HepG2 (cell line): ENCODE results near the gene IRF3. TPM values are rescaled to one million over a fixed set of nuclear protein-coding genes. Genes with fewer than 3 reads are reported as not detected.

Source experiments
- ATAC-seq: fragments of 200-7000 bp; cut with Tn5 transposase; 3 replicates; pipeline ENCODE4 v1.9.1; 2020; ENCODE audit warnings: mild to moderate bottlenecking, moderate library complexity
- BruUV-seq: library from RNA; stranded (reverse); fragments of 400-500 nt; replicated peaks from 2 replicates; lab custom pipeline; 2021; lab: Mats Ljungman, UMichigan
- CTCF ChIA-PET: fragments of 300-600 bp; formaldehyde crosslinking; extraction: SDS; loops from one replicate; lab custom pipeline; 2021; ENCODE audit warnings: low total read pairs, inconsistent platforms, low intra/inter-chr PET ratio; lab: Yijun Ruan, JAX
- POLR2A ChIA-PET: fragments of 350-600 bp; sonication (Branson Sonifier 250); formaldehyde crosslinking; loops from one replicate; lab custom pipeline; 2020; ENCODE audit warnings: antibody characterized with exemption, inconsistent platforms; lab: Yijun Ruan, JAX
- DNase-seq: peaks from one replicate; pipeline ENCODE4 v3.0.0-alpha.2; 2015; ENCODE audit warnings: low spot score
- FAIRE-seq: peaks from 3 replicates; lab custom pipeline; 2011; peaks lifted over from hg19 to GRCh38; lab: Jason Lieb, UNC
- H2AFZ ChIP-seq: one replicate; pipeline ENCODE4 v1.6.1; 2011; ENCODE audit warnings: low read length, inconsistent platforms
- H3K27ac ChIP-seq: fragments of 300-600 bp; 3 replicates; pipeline ENCODE4 v1.8.0; 2011; ENCODE audit warnings: mixed run types, mild to moderate bottlenecking, mixed read lengths, low read length, inconsistent platforms; ENCODE audit not compliant: insufficient read depth; ENCODE audit errors: extremely low read length
- H3K27me3 ChIP-seq, 2 experiments: fragments of 200-600 bp in 1 of 2; 2 replicates in 1 of 2; 3 replicates in 1 of 2; pipeline versions ENCODE4 v1.6.0 to v1.8.0; 2011; ENCODE audit warnings: low read length in 2 of 2, mild to moderate bottlenecking in 2 of 2, moderate library complexity in 2 of 2, inconsistent platforms in 1 of 2; ENCODE audit not compliant: insufficient read depth in 2 of 2, control insufficient read depth in 1 of 2
- H3K36me3 ChIP-seq, 2 experiments: fragments of 200-600 bp in 1 of 2; replicated peaks in 1 of 2; 2 replicates in 1 of 2; 3 replicates in 1 of 2; pipeline versions ENCODE4 v1.5.1 to v1.8.0; 2011; ENCODE audit warnings: low read length in 2 of 2, inconsistent platforms in 1 of 2; ENCODE audit not compliant: insufficient read depth in 2 of 2, control insufficient read depth in 1 of 2
- H3K4me1 ChIP-seq: 2 replicates; pipeline ENCODE4 v1.5.1; 2012; ENCODE audit warnings: low read length, inconsistent platforms; ENCODE audit not compliant: insufficient read depth
- H3K4me2 ChIP-seq: 2 replicates; pipeline ENCODE4 v1.6.0; 2011; ENCODE audit warnings: low read depth, low read length, inconsistent platforms
- H3K4me3 ChIP-seq, 3 experiments: fragments of 200-600 bp in 1 of 3; sonication (generic), shearing (Covaris generic) in 1 of 3; replicated peaks in 1 of 3; 2 replicates each; pipeline ENCODE4 v1.5.1; 2011 to 2016; ENCODE audit warnings: low read length in 3 of 3, inconsistent platforms in 2 of 3, low read depth in 2 of 3, mild to moderate bottlenecking in 2 of 3, control low read depth in 1 of 3, mixed read lengths in 1 of 3; ENCODE audit not compliant: insufficient read depth in 1 of 3
- H3K79me2 ChIP-seq: one replicate; pipeline ENCODE4 v1.6.1; 2011; ENCODE audit warnings: low read length, inconsistent platforms; ENCODE audit not compliant: insufficient read depth
- H3K9ac ChIP-seq: 2 replicates; pipeline ENCODE4 v1.6.0; 2011; ENCODE audit warnings: mild to moderate bottlenecking, low read depth, low read length, inconsistent platforms; ENCODE audit not compliant: insufficient read depth
- H3K9me3 ChIP-seq: 2 replicates; pipeline ENCODE4 v1.5.1; 2012; ENCODE audit warnings: mild to moderate bottlenecking, low read length
- H4K20me1 ChIP-seq: 2 replicates; pipeline ENCODE4 v1.6.0; 2011; ENCODE audit warnings: inconsistent platforms, mild to moderate bottlenecking, low read length, moderate library complexity; ENCODE audit not compliant: insufficient read depth
- AGO2 ChIP-seq: fragments of 200-400 bp; formaldehyde crosslinking; optimal IDR thresholded peaks from 2 replicates; pipeline ENCODE3; 2017; ENCODE audit warnings: mild to moderate bottlenecking, low read depth, low read length, moderate library complexity
- CBX5 ChIP-seq: sonication (generic); formaldehyde crosslinking; IDR thresholded peaks from 2 replicates; pipeline ENCODE4 v1.4.0; 2020; ENCODE audit warnings: missing genetic modification reagents, borderline replicate concordance
- RBFOX2 ChIP-seq: fragments of 200-400 bp; formaldehyde crosslinking; IDR thresholded peaks from 2 replicates; pipeline ENCODE4 v1.6.1; 2017; ENCODE audit warnings: low read depth, mild to moderate bottlenecking, low read length
- RBM22 ChIP-seq: fragments of 200-400 bp; formaldehyde crosslinking; optimal IDR thresholded peaks from 2 replicates; pipeline ENCODE3; 2017; ENCODE audit warnings: mild to moderate bottlenecking, low read length, moderate library complexity
- ZNF143 ChIP-seq: sonication (generic); formaldehyde crosslinking; IDR thresholded peaks from 2 replicates; pipeline ENCODE4 v1.4.0; 2020; ENCODE audit warnings: missing genetic modification reagents
- WGBS: methylation state at CpG from one replicate; pipeline ENCODE4 v1.1.6; 2017; ENCODE audit warnings: low lambda C conversion rate; 5-methylcytosine and 5-hydroxymethylcytosine counted together
- in situ Hi-C: cut with HindIII; loops from 2 replicates; pipeline ENCODE4 v1.10.0; 2017; ENCODE audit warnings: low pct_unique_long_range_greater_than_20kb; ENCODE audit not compliant: extremely low pct_ligation_motif_present
- intact Hi-C: fragments of 100-400 bp; cut with micrococcal nuclease; formaldehyde crosslinking; loops from one replicate; pipeline ENCODE4 v1.10.0; 2022; ENCODE audit not compliant: unreplicated experiment
- polyA plus RNA-seq, 8 experiments: library from polyadenylated mRNA; depleted of rRNA in 3 of 8; stranded (reverse) in 7 of 8; unstranded in 1 of 8; fragments of >200 nt; fragmentation: Illumina TruSeq in 4 of 8; extraction: Trizol in 4 of 8; gene quantifications; 2 replicates each; pipeline versions ENCODE4 v1.2.1 to v1.2.3, GENCODE V29; 2011 to 2016; ENCODE audit warnings: low read depth in 4 of 8, missing spikeins in 1 of 8, mixed read lengths in 1 of 8; ENCODE audit not compliant: insufficient read depth in 1 of 8
- total RNA-seq, 5 experiments: library from RNA; depleted of rRNA; stranded (reverse); fragments of >200 nt; fragmentation: Illumina TruSeq; extraction: Trizol; gene quantifications; 2 replicates each; pipeline ENCODE4 v1.2.3, GENCODE V29; 2016; ENCODE audit warnings: low read depth in 1 of 5
- TF ChIP-seq, protein P1 (sequence below): sonication (generic); formaldehyde crosslinking; IDR thresholded peaks from 2 replicates; pipeline ENCODE4 v1.4.0; 2020; ENCODE audit warnings: missing genetic modification reagents

The IRF3 gene
- total and polyA plus RNA-seq, 2 of the 13 experiments (the other 11 are each of a cell fraction or from before 2014, with no cell fraction given), result 61.9 to 65.5 TPM

DNA sequence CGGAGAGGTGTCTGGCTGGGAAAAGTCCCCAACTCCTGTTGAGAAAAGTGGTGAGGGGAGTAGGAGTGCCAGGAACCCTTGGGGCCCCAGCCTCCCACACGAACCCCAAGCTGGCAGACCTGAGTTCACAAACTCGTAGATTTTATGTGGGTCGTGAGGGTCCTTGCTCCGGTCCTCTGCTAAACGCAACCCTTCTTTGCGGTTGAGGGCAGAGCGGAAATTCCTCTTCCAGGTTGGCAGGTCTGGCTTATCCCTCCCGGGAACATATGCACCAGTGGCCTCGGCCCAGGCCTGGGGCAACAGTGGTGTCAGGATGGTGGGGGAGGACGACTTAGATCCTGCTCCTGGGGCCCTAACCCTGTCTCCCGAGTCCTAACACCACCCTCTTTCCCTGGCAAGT is 2.4 kb downstream of the IRF3 start:
- 96% methylated on average over 11 of the region's 12 CpGs for WGBS
- no TSS peak for BruUV-seq
- in situ Hi-C loops, result no loop called here
- Histone ChIP-seq H3K9me3 (no peaks in the 10 kb centered on the region), H3K27ac (no peak overlapping the region), H4K20me1 (peaks cover 5% of the 10 kb centered on the region; the same call in 1 of the 2 replicates), H2AFZ (no peak overlapping the region), H3K4me2 (no peak overlapping the region), H3K36me3 (peaks cover 11 to 48% of the 10 kb centered on the region in 2 experiments), H3K9ac (no peak overlapping the region), H3K4me1 (peaks cover 27% of the 10 kb centered on the region), H3K27me3 (no peaks in the 10 kb centered on the region; a peak in 1 of 5 replicates), H3K79me2 (peaks cover 30% of the 10 kb centered on the region), H3K4me3 (no peak overlapping the region)
- FAIRE-seq (no peak), ATAC-seq (no peak), DNase-seq (no peak)
- ChIA-PET CTCF (no interaction called here), POLR2A (interaction anchor here (1.4 to 5.7 kb wide), 3 partner anchors 9 to 21 kb away, joined by 4 to 92 read pairs (median 24); partner anchors contain the start of genes RRAS and SCAF1)
- intact Hi-C loops, result no loop called here
- TF ChIP-seq AGO2, result peak; percentile 66
- TF ChIP-seq RBM22, result peak; percentile 34
- TF ChIP-seq, protein P1, sequence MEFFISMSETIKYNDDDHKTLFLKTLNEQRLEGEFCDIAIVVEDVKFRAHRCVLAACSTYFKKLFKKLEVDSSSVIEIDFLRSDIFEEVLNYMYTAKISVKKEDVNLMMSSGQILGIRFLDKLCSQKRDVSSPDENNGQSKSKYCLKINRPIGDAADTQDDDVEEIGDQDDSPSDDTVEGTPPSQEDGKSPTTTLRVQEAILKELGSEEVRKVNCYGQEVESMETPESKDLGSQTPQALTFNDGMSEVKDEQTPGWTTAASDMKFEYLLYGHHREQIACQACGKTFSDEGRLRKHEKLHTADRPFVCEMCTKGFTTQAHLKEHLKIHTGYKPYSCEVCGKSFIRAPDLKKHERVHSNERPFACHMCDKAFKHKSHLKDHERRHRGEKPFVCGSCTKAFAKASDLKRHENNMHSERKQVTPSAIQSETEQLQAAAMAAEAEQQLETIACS, result no peak
- TF ChIP-seq CBX5 (CRISPR knock-in tag), result no peak

DNA sequence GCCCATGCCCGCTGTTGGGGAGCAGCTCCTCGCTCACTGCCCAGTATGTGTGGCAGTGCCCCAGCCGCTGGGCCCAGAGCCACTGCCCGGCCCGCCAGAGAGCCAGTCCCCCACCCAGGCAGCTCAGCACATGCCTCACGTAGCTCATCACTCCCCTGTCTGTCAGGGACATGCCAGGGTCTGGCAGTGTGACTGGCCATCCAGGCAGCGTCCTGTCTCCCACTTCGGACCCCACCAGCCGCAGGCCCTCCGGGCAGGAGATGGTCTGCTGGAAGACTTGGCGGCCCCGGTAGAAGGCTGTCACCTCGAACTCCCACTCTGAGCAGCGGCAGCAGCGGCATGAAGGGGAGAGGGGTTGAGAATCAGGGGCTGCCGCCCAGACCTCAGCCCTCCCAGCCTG is 3.6 kb downstream of the IRF3 start:
- in situ Hi-C loops (no loop called here), intact Hi-C loops (no loop called here)
- DNase-seq, result no peak
- H3K27me3 ChIP-seq, result no peaks in the 10 kb centered on the region; a peak in 1 of 5 replicates
- POLR2A ChIA-PET, result interaction anchor here (1.6 to 3.1 kb wide), 2 partner anchors 15 to 21 kb away, joined by 4 to 15 read pairs; partner anchors contain the start of genes RRAS and SCAF1
- peaks cover 25% of the 10 kb centered on the region for H3K79me2 ChIP-seq
- no peak for FAIRE-seq
- H3K27ac ChIP-seq, result no peak overlapping the region
- TF ChIP-seq ZNF143 (CRISPR knock-in tag), result no peak
- peak; percentile 86 for TF ChIP-seq AGO2
- peak; percentile 62 for TF ChIP-seq RBFOX2
- no peak overlapping the region for H3K4me2 ChIP-seq
- 97% methylated on average over 12 of the region's 16 CpGs for WGBS
- H3K9me3 ChIP-seq, result no peaks in the 10 kb centered on the region
- H3K4me1 ChIP-seq, result peaks cover 28% of the 10 kb centered on the region
- no TSS peak for BruUV-seq
- ATAC-seq, result no peak
- CTCF ChIA-PET, result no interaction called here
- no peak overlapping the region for H3K9ac ChIP-seq
- peaks cover 13 to 54% of the 10 kb centered on the region in 2 experiments for H3K36me3 ChIP-seq
- peaks cover 5% of the 10 kb centered on the region; the same call in 1 of the 2 replicates for H4K20me1 ChIP-seq
- no peak overlapping the region for H3K4me3 ChIP-seq
- H2AFZ ChIP-seq, result no peak overlapping the region
